ENCODE results near the gene F7.

Gene F7

GRCh38 chr13:113167575-113167974 is 62.0 kb downstream of the F7 start:
- H3K36me3 ChIP-seq (ENCODE audit: low read length): no peaks in the 10 kb centered on the region
- H2AFZ ChIP-seq (ENCODE audit: low read depth, low read length, severe bottlenecking): no peak overlapping the region
- H3K9me3 ChIP-seq (ENCODE audit: insufficient read depth, low read length): no peaks in the 10 kb centered on the region

GRCh38 chr13:113168211-113168610 is 62.6 kb downstream of the F7 start:
- Histone ChIP-seq H3K9ac (ENCODE audit: low read length) (no peak overlapping the region), H3K4me3 (ENCODE audit: insufficient read depth, low read length, poor library complexity, severe bottlenecking) (no peak overlapping the region), H3K9me3 (ENCODE audit: insufficient read depth, low read length) (no peaks in the 10 kb centered on the region), H3K9me2 (replicated peaks; ENCODE audit: insufficient read depth, low read length) (no peaks in the 10 kb centered on the region), H2AFZ (ENCODE audit: low read depth, low read length, severe bottlenecking) (no peak overlapping the region), H3K27me3 (ENCODE audit: low read length) (no peaks in the 10 kb centered on the region), H3F3A (ENCODE audit: insufficient read depth) (peaks cover 3% of the 10 kb centered on the region; the same call in 1 of the 2 replicates), H3K27ac (ENCODE audit: low read depth, low read length) (no peak overlapping the region), H3K4me2 (ENCODE audit: low read depth, low read length, poor library complexity, severe bottlenecking) (no peak overlapping the region), H4K20me1 (ENCODE audit: low read depth, low read length) (no peaks in the 10 kb centered on the region), H3K79me2 (ENCODE audit: insufficient read depth, low read length) (no peaks in the 10 kb centered on the region), H3K36me3 (ENCODE audit: low read length) (no peaks in the 10 kb centered on the region)
- no peak for TF ChIP-seq CTCF (IDR thresholded peaks at IDR 0.05; ENCODE audit: insufficient read depth, low read length, poor library complexity, severe bottlenecking)
- no peak for TF ChIP-seq EZH2phosphoT487 (conservative IDR thresholded peaks at IDR 0.05; ENCODE audit: low read length)

More at GRCh38 chr13:113167575-113167974, 62.0 kb downstream of the F7 start:
- Histone ChIP-seq H3K4me2 (ENCODE audit: low read depth, low read length, poor library complexity, severe bottlenecking) (no peak overlapping the region), H3K9ac (ENCODE audit: low read length) (no peak overlapping the region), H3F3A (ENCODE audit: insufficient read depth) (peaks cover 3% of the 10 kb centered on the region; the same call in 1 of the 2 replicates), H3K27me3 (ENCODE audit: low read length) (no peaks in the 10 kb centered on the region), H3K79me2 (ENCODE audit: insufficient read depth, low read length) (no peaks in the 10 kb centered on the region), H3K4me3 (ENCODE audit: insufficient read depth, low read length, poor library complexity, severe bottlenecking) (no peak overlapping the region), H3K27ac (ENCODE audit: low read depth, low read length) (no peak overlapping the region), H3K9me2 (replicated peaks; ENCODE audit: insufficient read depth, low read length) (no peaks in the 10 kb centered on the region), H4K20me1 (ENCODE audit: low read depth, low read length) (no peaks in the 10 kb centered on the region)
- TF ChIP-seq EZH2phosphoT487 (conservative IDR thresholded peaks at IDR 0.05; ENCODE audit: low read length) (no peak), CTCF (IDR thresholded peaks at IDR 0.05; ENCODE audit: insufficient read depth, low read length, poor library complexity, severe bottlenecking) (no peak)

GRCh38 chr13:113169277-113170272 is 64.0 kb downstream of the F7 start:
- no peaks in the 10 kb centered on the region for H3K27me3 ChIP-seq (ENCODE audit: low read length)
- no peaks in the 10 kb centered on the region for H3K9me2 ChIP-seq (replicated peaks; ENCODE audit: insufficient read depth, low read length)
- no peaks in the 10 kb centered on the region for H4K20me1 ChIP-seq (ENCODE audit: low read depth, low read length)
- H3K79me2 ChIP-seq (ENCODE audit: insufficient read depth, low read length): no peaks in the 10 kb centered on the region
- no peak overlapping the region for H3K4me3 ChIP-seq (ENCODE audit: insufficient read depth, low read length, poor library complexity, severe bottlenecking)
- peaks cover 3% of the 10 kb centered on the region; the same call in 1 of the 2 replicates for H3F3A ChIP-seq (ENCODE audit: insufficient read depth)
- no peak overlapping the region for H3K9ac ChIP-seq (ENCODE audit: low read length)
- H3K36me3 ChIP-seq (ENCODE audit: low read length): no peaks in the 10 kb centered on the region
- no peak overlapping the region for H3K27ac ChIP-seq (ENCODE audit: low read depth, low read length)
- H3K4me2 ChIP-seq (ENCODE audit: low read depth, low read length, poor library complexity, severe bottlenecking): no peak overlapping the region
- TF ChIP-seq EZH2phosphoT487 (conservative IDR thresholded peaks at IDR 0.05; ENCODE audit: low read length): no peak
- no peak for TF ChIP-seq CTCF (IDR thresholded peaks at IDR 0.05; ENCODE audit: insufficient read depth, low read length, poor library complexity, severe bottlenecking)
- H2AFZ ChIP-seq (ENCODE audit: low read depth, low read length, severe bottlenecking): no peak overlapping the region
- no peaks in the 10 kb centered on the region for H3K9me3 ChIP-seq (ENCODE audit: insufficient read depth, low read length)
